ENCODE data around the gene GPR161. TPM values are rescaled to one million over a fixed set of nuclear protein-coding genes. Genes with fewer than 3 reads are reported as not detected.
"Not testable (repeated sequence)": the region's sequence is repeated elsewhere in the genome, so short reads cannot be mapped to it uniquely, and the experiment has no call there.

GPR161 gene
- total and polyA plus RNA-seq, 9 of the 15 experiments (the other 6 are each of a cell fraction or from before 2014, with no cell fraction given), result 0.15 to 2.4 (median 0.76) TPM

GRCh38 chr1:168154707-168155106 lies 18.0 kb upstream of the GPR161 start:
- H2AFZ ChIP-seq (ENCODE audit: low read depth, low read length), result peak overlapping the region; percentile 44
- H3K9me3 ChIP-seq (replicated peaks; ENCODE audit: control insufficient read depth, insufficient read depth, low read depth, low read length); H3K9ac ChIP-seq (ENCODE audit: insufficient read depth in 1 of 2, low read depth in 2 of 2, low read length in 2 of 2); H3K4me1 ChIP-seq (replicated peaks in 1 of 2; ENCODE audit: control insufficient read depth in 2 of 2, insufficient read depth in 2 of 2, low read length in 2 of 2); CTCF ChIA-PET (ENCODE audit: low intra/inter-chr PET ratio); H3K4me3 ChIP-seq; POLR2A ChIA-PET; H3K27ac ChIP-seq (ENCODE audit: extremely low read depth, low read depth, low read length); H3K27me3 ChIP-seq (ENCODE audit: control insufficient read depth in 2 of 2, insufficient read depth in 2 of 2, low read length in 2 of 2); H3K79me2 ChIP-seq (ENCODE audit: control insufficient read depth, insufficient read depth, low read length); FAIRE-seq; intact Hi-C loops (cut with micrococcal nuclease); H3K36me3 ChIP-seq (ENCODE audit: control insufficient read depth, insufficient read depth, low read length); in situ Hi-C loops (cut with MboI); H4K20me1 ChIP-seq (replicated peaks; ENCODE audit: control insufficient read depth, insufficient read depth, low read length); BruUV-seq (replicated peaks); H3K4me2 ChIP-seq (ENCODE audit: insufficient read depth, low read length); H3K9me1 ChIP-seq (ENCODE audit: control insufficient read depth, insufficient read depth, low read length); TF ChIP-seq MYBL2 (CRISPR knock-in tag; IDR thresholded peaks at IDR 0.05; ENCODE audit: borderline replicate concordance); FOXM1 (CRISPR knock-in tag; IDR thresholded peaks at IDR 0.05; ENCODE audit: low read depth): not testable (repeated sequence)
- peak in 1 of 2 experiments; percentile 36; a peak in 2 of 4 replicates for TF ChIP-seq TRIM24 (IDR thresholded peaks at IDR 0.05)
- TF ChIP-seq CC2D1A (IDR thresholded peaks at IDR 0.05), result peak; percentile 92
- TF ChIP-seq ZNF239 (CRISPR knock-in tag; IDR thresholded peaks at IDR 0.05), result peak; percentile 45; the same call in 1 of the 2 replicates
- peak; percentile 66 for TF ChIP-seq MYBL2 (IDR thresholded peaks at IDR 0.05; ENCODE audit: low read depth)
- 0 out of 2 replicates have a peak, but pooled peaks have one; percentile 32 for TF ChIP-seq EGR1 (conservative IDR thresholded peaks at IDR 0.05)
- peak; percentile 40; the same call in 1 of the 2 replicates for TF ChIP-seq CBX5 (IDR thresholded peaks at IDR 0.05; ENCODE audit: borderline replicate concordance, low read depth)
- 0 out of 2 replicates have a peak, but pooled peaks have one; percentile 22 for TF ChIP-seq ATF7 (IDR thresholded peaks at IDR 0.05)
- peak; percentile 71; the same call in 1 of the 2 replicates for TF ChIP-seq CHD2 (IDR thresholded peaks at IDR 0.05; ENCODE audit: low read depth, low read length)
- peak; percentile 45; the same call in 1 of the 2 replicates for TF ChIP-seq EHMT2 (IDR thresholded peaks at IDR 0.05)
- TF ChIP-seq SPI1 (IDR thresholded peaks at IDR 0.05; ENCODE audit: borderline replicate concordance, low read depth, low read length), result 0 out of 2 replicates have a peak, but pooled peaks have one; percentile 20
- TF ChIP-seq YY1 (IDR thresholded peaks at IDR 0.05; ENCODE audit: borderline replicate concordance in 1 of 3, control insufficient read depth in 1 of 3, extremely low read depth in 1 of 3, insufficient read depth in 3 of 3, insufficient read length in 1 of 3, insufficient replicate concordance in 2 of 3, low read depth in 1 of 3, low read length in 2 of 3), result peak in 1 of 3 experiments; percentile 25
- TF ChIP-seq ZNF766 (CRISPR knock-in tag; conservative IDR thresholded peaks at IDR 0.05), result peak; percentile 82
- 0 out of 2 replicates have a peak, but pooled peaks have one; percentile 22 for TF ChIP-seq PYGO2 (tag; IDR thresholded peaks at IDR 0.05)
- TF ChIP-seq CHAMP1 (IDR thresholded peaks at IDR 0.05), result peak; percentile 82
- peak; percentile 56 for TF ChIP-seq FOXM1 (IDR thresholded peaks at IDR 0.05; ENCODE audit: low read depth)
- ATAC-seq, result peak; percentile 88
- WGBS (ENCODE audit: insufficient coverage, low coverage, missing lambda C conversion rate), result 24% methylated on average over 4 of the region's 4 CpGs
- DNase-seq (ENCODE audit: extremely low read depth in 1 of 4, low spot score in 3 of 4), result peak in 1 of 4 experiments; percentile 35

Measured in K562 (cell line).